AG10803 (cell line): Measurements from ENCODE around the gene ATL2.

Source experiments
- DNase-seq: peaks from one replicate; pipeline ENCODE4 v3.0.0; 2010; ENCODE audit warnings: low read depth
- H3K4me3 ChIP-seq: 2 replicates; pipeline ENCODE4 v1.5.1; 2011; ENCODE audit warnings: mild to moderate bottlenecking, low read length, control low read depth
- TF ChIP-seq, protein P1 (sequence below): conservative IDR thresholded peaks from 2 replicates; pipeline ENCODE4 v1.5.1; 2011; ENCODE audit warnings: mild to moderate bottlenecking, low read length, control low read depth, inconsistent platforms

Gene ATL2

GRCh38 chr2:38352336-38352735, 24.7 kb downstream of the ATL2 start:
- H3K4me3 ChIP-seq = no peak overlapping the region
- TF ChIP-seq, protein P1, sequence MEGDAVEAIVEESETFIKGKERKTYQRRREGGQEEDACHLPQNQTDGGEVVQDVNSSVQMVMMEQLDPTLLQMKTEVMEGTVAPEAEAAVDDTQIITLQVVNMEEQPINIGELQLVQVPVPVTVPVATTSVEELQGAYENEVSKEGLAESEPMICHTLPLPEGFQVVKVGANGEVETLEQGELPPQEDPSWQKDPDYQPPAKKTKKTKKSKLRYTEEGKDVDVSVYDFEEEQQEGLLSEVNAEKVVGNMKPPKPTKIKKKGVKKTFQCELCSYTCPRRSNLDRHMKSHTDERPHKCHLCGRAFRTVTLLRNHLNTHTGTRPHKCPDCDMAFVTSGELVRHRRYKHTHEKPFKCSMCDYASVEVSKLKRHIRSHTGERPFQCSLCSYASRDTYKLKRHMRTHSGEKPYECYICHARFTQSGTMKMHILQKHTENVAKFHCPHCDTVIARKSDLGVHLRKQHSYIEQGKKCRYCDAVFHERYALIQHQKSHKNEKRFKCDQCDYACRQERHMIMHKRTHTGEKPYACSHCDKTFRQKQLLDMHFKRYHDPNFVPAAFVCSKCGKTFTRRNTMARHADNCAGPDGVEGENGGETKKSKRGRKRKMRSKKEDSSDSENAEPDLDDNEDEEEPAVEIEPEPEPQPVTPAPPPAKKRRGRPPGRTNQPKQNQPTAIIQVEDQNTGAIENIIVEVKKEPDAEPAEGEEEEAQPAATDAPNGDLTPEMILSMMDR = no peak
- DNase-seq = no peak

DNA sequence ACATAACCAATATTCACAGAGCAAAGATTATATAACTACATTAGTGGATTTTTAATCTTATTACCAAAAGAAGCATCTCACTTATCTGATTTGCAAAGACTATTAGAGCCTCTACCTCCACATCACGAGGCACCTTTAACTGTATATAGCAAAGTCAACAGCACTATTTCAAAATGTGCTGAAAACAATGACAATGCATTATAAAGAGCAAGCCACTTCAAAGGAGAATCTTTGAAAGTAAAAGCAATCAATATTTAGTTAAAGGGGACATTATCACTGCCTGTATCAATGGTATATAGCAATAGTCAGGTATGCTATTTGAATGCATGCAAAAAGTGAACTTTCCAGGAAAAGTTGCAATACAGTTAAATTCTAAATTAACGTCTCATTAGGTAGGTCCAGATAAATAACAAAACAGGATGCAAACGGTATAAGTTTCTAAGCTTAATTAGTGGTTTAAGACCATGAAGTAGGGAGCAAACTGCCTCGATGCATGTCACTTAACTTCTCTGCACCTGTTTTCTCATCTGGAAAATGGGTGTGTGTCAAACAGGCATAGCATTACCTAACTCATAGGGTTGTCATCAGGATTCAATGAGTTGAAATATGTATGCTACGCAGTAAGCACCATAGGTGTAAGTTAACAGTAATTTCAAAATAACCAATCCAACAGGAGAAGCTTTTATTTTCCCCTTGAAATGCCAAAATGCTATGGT, 31.6 kb downstream of the ATL2 start:
- TF ChIP-seq, protein P1 = no peak
- no peak for DNase-seq
- H3K4me3 ChIP-seq = no peak overlapping the region

DNA sequence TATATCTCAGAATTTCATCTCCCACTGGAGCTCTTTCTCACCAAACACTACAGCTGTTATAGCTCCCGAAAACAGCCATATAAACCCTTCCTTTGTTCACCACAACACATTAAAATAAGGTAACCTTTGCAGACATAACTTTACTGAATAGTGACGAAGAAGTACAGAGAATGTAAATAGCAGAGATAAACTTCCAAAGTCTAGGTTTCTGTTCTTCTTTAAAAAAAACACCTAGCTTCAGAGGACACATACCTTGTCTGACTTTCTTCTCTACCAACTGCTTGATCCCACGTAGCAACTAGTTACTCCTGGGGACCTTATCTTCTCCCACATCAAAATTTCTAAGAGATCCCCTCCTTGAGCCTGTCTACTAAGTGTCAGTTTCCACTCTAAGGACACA, 32.3 kb downstream of the ATL2 start:
- DNase-seq = no peak
- no peak overlapping the region for H3K4me3 ChIP-seq
- TF ChIP-seq, protein P1 = no peak

DNA sequence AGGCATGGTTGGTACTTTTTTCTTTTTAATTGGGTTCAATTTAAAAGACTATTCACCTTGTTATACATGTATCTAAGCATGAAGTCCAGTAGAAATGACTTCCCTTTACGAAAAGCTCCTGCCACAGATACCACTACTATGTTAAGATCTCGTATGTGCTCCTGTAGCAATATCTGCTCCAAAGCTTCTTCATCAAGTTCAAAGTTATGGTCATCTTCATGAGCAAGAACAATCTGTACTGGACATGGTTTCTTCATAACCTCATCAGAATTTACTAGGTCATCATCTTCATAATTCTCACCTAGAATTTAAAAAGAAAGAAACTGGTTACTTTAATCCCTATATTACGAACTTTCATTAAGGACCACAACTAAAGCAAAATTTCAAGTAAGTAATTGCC, 33.9 kb downstream of the ATL2 start:
- TF ChIP-seq, protein P1 = no peak
- no peak for DNase-seq
- no peak overlapping the region for H3K4me3 ChIP-seq

- TF ChIP-seq, protein P1 = no peak
- DNase-seq = no peak
- H3K4me3 ChIP-seq = no peak overlapping the region
Measured at GRCh38 chr2:38336621-38337020, 40.5 kb downstream of the ATL2 start.

DNA sequence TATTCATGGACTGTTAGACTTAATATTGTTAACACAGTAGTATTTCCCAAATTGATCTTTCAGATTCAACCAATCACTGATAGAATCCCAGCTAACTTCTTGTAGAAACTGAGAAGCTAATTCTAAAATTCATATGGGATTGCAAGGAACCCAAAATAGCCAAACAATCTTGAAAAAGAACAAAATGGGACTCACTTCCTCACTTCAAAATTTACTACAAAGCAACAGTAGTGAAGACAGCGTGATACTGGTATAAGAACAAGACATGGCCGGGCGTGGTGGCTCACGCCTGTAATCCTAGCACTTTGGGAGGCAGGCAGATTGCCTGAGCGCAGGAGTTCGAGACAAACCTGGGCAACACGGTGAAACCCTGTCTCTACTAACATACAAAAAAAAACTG, 46.3 kb downstream of the ATL2 start:
- H3K4me3 ChIP-seq = no peak overlapping the region
- DNase-seq = no peak
- TF ChIP-seq, protein P1 = no peak

- no peak overlapping the region for H3K4me3 ChIP-seq
- no peak for DNase-seq
- TF ChIP-seq, protein P1 = no peak
Measured at GRCh38 chr2:38327580-38327979, 49.5 kb downstream of the ATL2 start.
